Neutrophil (primary cell): ENCODE results near the gene RGS3.

Experiments used
- H3K27ac ChIP-seq: fragments of 200-600 bp; sonication (generic); 2 replicates; pipeline ENCODE4 v1.5.1; 2016; ENCODE audit warnings: mild to moderate bottlenecking, moderate library complexity
- H3K27me3 ChIP-seq: fragments of 200-600 bp; sonication (generic); 2 replicates; pipeline ENCODE4 v1.6.0; 2016; ENCODE audit warnings: mild to moderate bottlenecking
- H3K36me3 ChIP-seq: fragments of 200-600 bp; sonication (generic); 2 replicates; pipeline ENCODE4 v1.5.1; 2017
- H3K4me1 ChIP-seq, 2 experiments: fragments of 200-600 bp in 1 of 2; sonication (generic) in 1 of 2; 1 replicate in 1 of 2; 2 replicates in 1 of 2; pipeline versions ENCODE4 v1.5.1 to v1.6.1; 2013 to 2016; ENCODE audit warnings: low read depth in 1 of 2, low read length in 1 of 2, mild to moderate bottlenecking in 1 of 2, moderate library complexity in 1 of 2; ENCODE audit not compliant: control insufficient read depth in 1 of 2, insufficient read depth in 1 of 2
- H3K4me3 ChIP-seq, 2 experiments: fragments of 200-600 bp in 1 of 2; sonication (generic) in 1 of 2; 1 replicate in 1 of 2; 2 replicates in 1 of 2; pipeline ENCODE4 v1.5.1; 2013 to 2016; ENCODE audit warnings: low read depth in 1 of 2, low read length in 1 of 2, mild to moderate bottlenecking in 1 of 2, moderate library complexity in 1 of 2
- H3K9me3 ChIP-seq: fragments of 200-600 bp; sonication (generic); 2 replicates; pipeline ENCODE4 v1.5.1; 2016
- CTCF ChIP-seq: fragments of 200-600 bp; sonication (generic); IDR thresholded peaks from 2 replicates; pipeline ENCODE4 v1.5.1; 2016; ENCODE audit warnings: antibody characterized with exemption

RGS3 gene

GRCh38 chr9:113588936-113589335, 125.4 kb downstream of the RGS3 start:
- TF ChIP-seq CTCF: no peak
- H3K36me3 ChIP-seq: peaks cover 85% of the 10 kb centered on the region
- H3K4me1 ChIP-seq: peaks cover 22 to 33% of the 10 kb centered on the region in 2 experiments

GRCh38 chr9:113589407-113589806, 125.9 kb downstream of the RGS3 start:
- Histone ChIP-seq H3K36me3 (peaks cover 85% of the 10 kb centered on the region), H3K9me3 (no peaks in the 10 kb centered on the region), H3K27me3 (no peaks in the 10 kb centered on the region), H3K27ac (peak overlapping the region; percentile 64), H3K4me3 (peak overlapping the region in 1 of 2 experiments; percentile 21), H3K4me1 (peaks cover 22 to 33% of the 10 kb centered on the region in 2 experiments)
- no peak for TF ChIP-seq CTCF

More at GRCh38 chr9:113588936-113589335, 125.4 kb downstream of the RGS3 start:
- Histone ChIP-seq H3K27ac (peak overlapping the region; percentile 64), H3K27me3 (no peaks in the 10 kb centered on the region), H3K9me3 (no peaks in the 10 kb centered on the region), H3K4me3 (peak overlapping the region in 1 of 2 experiments; percentile 21)

- Histone ChIP-seq H3K9me3 (no peaks in the 10 kb centered on the region), H3K36me3 (peaks cover 85% of the 10 kb centered on the region), H3K4me1 (peaks cover 22 to 33% of the 10 kb centered on the region in 2 experiments), H3K27me3 (no peaks in the 10 kb centered on the region), H3K27ac (peak overlapping the region; percentile 64), H3K4me3 (no peak overlapping the region)
- TF ChIP-seq CTCF: peak; percentile 19
These were observed 126.4 kb downstream of the RGS3 start for GRCh38 chr9:113589890-113590289.

- peaks cover 85% of the 10 kb centered on the region for H3K36me3 ChIP-seq
- H3K27me3 ChIP-seq: no peaks in the 10 kb centered on the region
- no peak overlapping the region for H3K4me3 ChIP-seq
- no peaks in the 10 kb centered on the region for H3K9me3 ChIP-seq
- TF ChIP-seq CTCF: no peak
- no peak overlapping the region for H3K27ac ChIP-seq
- peaks cover 22 to 33% of the 10 kb centered on the region in 2 experiments for H3K4me1 ChIP-seq
These were observed 126.9 kb downstream of the RGS3 start for GRCh38 chr9:113590389-113590788.

- Histone ChIP-seq H3K9me3 (no peaks in the 10 kb centered on the region), H3K4me1 (peaks cover 22 to 31% of the 10 kb centered on the region in 2 experiments), H3K4me3 (no peak overlapping the region), H3K36me3 (peaks cover 85% of the 10 kb centered on the region), H3K27ac (no peak overlapping the region), H3K27me3 (no peaks in the 10 kb centered on the region)
- TF ChIP-seq CTCF: peak; percentile 61
These were observed 127.7 kb downstream of the RGS3 start for GRCh38 chr9:113590991-113591898.
